ENCODE data around the gene PSKH1. TPM values are rescaled to one million over a fixed set of nuclear protein-coding genes. Genes with fewer than 3 reads are reported as not detected.

The PSKH1 gene
- total and polyA plus RNA-seq, 10 of the 15 experiments (the other 5 are each of a cell fraction or from before 2014, with no cell fraction given), result 0.63 to 20.4 (median 7.8) TPM

- TF ChIP-seq ATF2 (IDR thresholded peaks at IDR 0.05; ENCODE audit: low read length), result no peak
- TF ChIP-seq TARDBP (IDR thresholded peaks at IDR 0.05; ENCODE audit: borderline replicate concordance), result peak; percentile 95
- peak; percentile 76; the same call in 1 of the 2 replicates for TF ChIP-seq POLR2AphosphoS5 (IDR thresholded peaks at IDR 0.05; ENCODE audit: low read length)
- peak in 1 of 2 experiments; percentile 69; a peak in 2 of 4 replicates for TF ChIP-seq BHLHE40 (IDR thresholded peaks at IDR 0.05; ENCODE audit: borderline replicate concordance in 1 of 2, low read depth in 2 of 2, low read length in 1 of 2)
- no peak for TF ChIP-seq MYC (IDR thresholded peaks at IDR 0.05; ENCODE audit: insufficient read depth, insufficient read length, insufficient replicate concordance, low read length, severe bottlenecking)
- TF ChIP-seq ZNF217 (IDR thresholded peaks at IDR 0.05), result no peak
- TF ChIP-seq YBX1 (IDR thresholded peaks at IDR 0.05), result no peak
- TF ChIP-seq IRF4 (IDR thresholded peaks at IDR 0.05; ENCODE audit: low read depth, low read length), result 0 out of 2 replicates have a peak, but pooled peaks have one; percentile 19
- TF ChIP-seq PAX5 (IDR thresholded peaks at IDR 0.05; ENCODE audit: borderline replicate concordance, low read depth, low read length), result peak; percentile 10; the same call in 1 of the 2 replicates
- peak; percentile 37; the same call in 1 of the 2 replicates for TF ChIP-seq TCF12 (IDR thresholded peaks at IDR 0.05; ENCODE audit: low read depth, low read length)
- TF ChIP-seq, protein P1, sequence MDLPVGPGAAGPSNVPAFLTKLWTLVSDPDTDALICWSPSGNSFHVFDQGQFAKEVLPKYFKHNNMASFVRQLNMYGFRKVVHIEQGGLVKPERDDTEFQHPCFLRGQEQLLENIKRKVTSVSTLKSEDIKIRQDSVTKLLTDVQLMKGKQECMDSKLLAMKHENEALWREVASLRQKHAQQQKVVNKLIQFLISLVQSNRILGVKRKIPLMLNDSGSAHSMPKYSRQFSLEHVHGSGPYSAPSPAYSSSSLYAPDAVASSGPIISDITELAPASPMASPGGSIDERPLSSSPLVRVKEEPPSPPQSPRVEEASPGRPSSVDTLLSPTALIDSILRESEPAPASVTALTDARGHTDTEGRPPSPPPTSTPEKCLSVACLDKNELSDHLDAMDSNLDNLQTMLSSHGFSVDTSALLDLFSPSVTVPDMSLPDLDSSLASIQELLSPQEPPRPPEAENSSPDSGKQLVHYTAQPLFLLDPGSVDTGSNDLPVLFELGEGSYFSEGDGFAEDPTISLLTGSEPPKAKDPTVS (IDR thresholded peaks at IDR 0.05; ENCODE audit: low read depth, low read length), result 0 out of 2 replicates have a peak, but pooled peaks have one; percentile 19
- TF ChIP-seq, protein P2, sequence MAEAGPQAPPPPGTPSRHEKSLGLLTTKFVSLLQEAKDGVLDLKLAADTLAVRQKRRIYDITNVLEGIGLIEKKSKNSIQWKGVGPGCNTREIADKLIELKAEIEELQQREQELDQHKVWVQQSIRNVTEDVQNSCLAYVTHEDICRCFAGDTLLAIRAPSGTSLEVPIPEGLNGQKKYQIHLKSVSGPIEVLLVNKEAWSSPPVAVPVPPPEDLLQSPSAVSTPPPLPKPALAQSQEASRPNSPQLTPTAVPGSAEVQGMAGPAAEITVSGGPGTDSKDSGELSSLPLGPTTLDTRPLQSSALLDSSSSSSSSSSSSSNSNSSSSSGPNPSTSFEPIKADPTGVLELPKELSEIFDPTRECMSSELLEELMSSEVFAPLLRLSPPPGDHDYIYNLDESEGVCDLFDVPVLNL (IDR thresholded peaks at IDR 0.05; ENCODE audit: low read depth, low read length), result peak; percentile 66; the same call in 1 of the 2 replicates
- peak; percentile 83 for TF ChIP-seq ZBTB40 (IDR thresholded peaks at IDR 0.05; ENCODE audit: borderline replicate concordance)
- no peak for TF ChIP-seq SPI1 (IDR thresholded peaks at IDR 0.05; ENCODE audit: borderline replicate concordance, insufficient read depth, low read depth, low read length)
- no peak for TF ChIP-seq ZZZ3 (IDR thresholded peaks at IDR 0.05; ENCODE audit: control insufficient read depth, insufficient read length, low read depth)
- peak; percentile 95 for TF ChIP-seq SIX5 (IDR thresholded peaks at IDR 0.05; ENCODE audit: low read depth, low read length, severe bottlenecking)
- TF ChIP-seq SP1 (IDR thresholded peaks at IDR 0.05; ENCODE audit: low read depth, low read length), result peak; percentile 70
- TF ChIP-seq NRF1 (conservative IDR thresholded peaks at IDR 0.05; ENCODE audit: low read depth, low read length), result no peak
- TF ChIP-seq NR2C1 (IDR thresholded peaks at IDR 0.05), result peak; percentile 84
- no peak for TF ChIP-seq IRF5 (IDR thresholded peaks at IDR 0.05; ENCODE audit: borderline replicate concordance)
These were observed 46.6 kb upstream of the PSKH1 start, which contains the start of gene NUTF2 (continued) for GRCh38 chr16:67846320-67847063.
